HG03103 (cell line): Measurements from ENCODE around the gene KLF3.

Source experiments
- ATAC-seq: cut with Tn5 transposase; IDR thresholded peaks from one replicate; pipeline ENCODE4 v1.9.1; 2021; ENCODE audit warnings: low read depth; ENCODE audit not compliant: unreplicated experiment

KLF3 gene

GRCh38 chr4:38692421-38692820 is 28.4 kb downstream of the KLF3 start:
- ATAC-seq: no peak

- ATAC-seq: no peak
Observed at GRCh38 chr4:38693569-38693968, 29.6 kb downstream of the KLF3 start.

GRCh38 chr4:38694330-38694729 is 30.3 kb downstream of the KLF3 start:
- no peak for ATAC-seq

GRCh38 chr4:38695809-38696208 is 31.8 kb downstream of the KLF3 start:
- no peak for ATAC-seq

GRCh38 chr4:38696697-38697096 is 32.7 kb downstream of the KLF3 start:
- ATAC-seq: no peak

- no peak for ATAC-seq
Observed at GRCh38 chr4:38698176-38698575, 34.2 kb downstream of the KLF3 start.

GRCh38 chr4:38699112-38699511 is 35.1 kb downstream of the KLF3 start:
- ATAC-seq: no peak

- no peak for ATAC-seq
Observed at GRCh38 chr4:38703635-38704034, 39.6 kb downstream of the KLF3 start.

GRCh38 chr4:38704622-38705154 is 40.7 kb downstream of the KLF3 start:
- ATAC-seq: no peak

- ATAC-seq: no peak
Observed at GRCh38 chr4:38706301-38706700, 42.3 kb downstream of the KLF3 start.

- peak; percentile 40 for ATAC-seq
Observed at GRCh38 chr4:38710053-38710452, 46.1 kb downstream of the KLF3 start.

- no peak for ATAC-seq
Observed at GRCh38 chr4:38711066-38711465, 47.1 kb downstream of the KLF3 start.

GRCh38 chr4:38715050-38715449 is 51.1 kb downstream of the KLF3 start:
- ATAC-seq: no peak

- ATAC-seq: no peak
Observed at GRCh38 chr4:38716256-38716655, 52.3 kb downstream of the KLF3 start.

- ATAC-seq: no peak
Observed at GRCh38 chr4:38717604-38718003, 53.6 kb downstream of the KLF3 start.

- ATAC-seq: no peak
Observed at GRCh38 chr4:38723114-38723513, 59.1 kb downstream of the KLF3 start.

GRCh38 chr4:38723726-38724474 is 59.9 kb downstream of the KLF3 start:
- no peak for ATAC-seq

GRCh38 chr4:38724475-38724808 is 60.4 kb downstream of the KLF3 start:
- ATAC-seq: no peak

GRCh38 chr4:38728631-38729141 is 64.7 kb downstream of the KLF3 start:
- ATAC-seq: no peak

- ATAC-seq: no peak
Observed at GRCh38 chr4:38730493-38730829, 66.5 kb downstream of the KLF3 start.

- ATAC-seq: peak; percentile 85
Observed at GRCh38 chr4:38730830-38731646, 67.0 kb downstream of the KLF3 start.

- ATAC-seq: no peak
Observed at GRCh38 chr4:38733663-38734062, 69.7 kb downstream of the KLF3 start.
